SK-N-MC (cell line): Measurements from ENCODE around the gene STAT5B.

Experiments
- EZH2 ChIP-seq: fragments of 200-600 bp; sonication (generic); IDR thresholded peaks from one replicate; pipeline ENCODE4 v1.6.1; 2017; ENCODE audit warnings: antibody characterized with exemption
- FOXP2 ChIP-seq: optimal IDR thresholded peaks from 2 replicates; pipeline ENCODE3; 2011; ENCODE audit warnings: mild to moderate bottlenecking, moderate library complexity; ENCODE audit not compliant: insufficient read depth; ENCODE audit errors: extremely low read length, control extremely low read depth
- POLR2AphosphoS5 ChIP-seq: IDR thresholded peaks from 2 replicates; pipeline ENCODE4 v1.6.1; 2012; ENCODE audit warnings: mild to moderate bottlenecking, low read depth, low read length, borderline replicate concordance

DNA sequence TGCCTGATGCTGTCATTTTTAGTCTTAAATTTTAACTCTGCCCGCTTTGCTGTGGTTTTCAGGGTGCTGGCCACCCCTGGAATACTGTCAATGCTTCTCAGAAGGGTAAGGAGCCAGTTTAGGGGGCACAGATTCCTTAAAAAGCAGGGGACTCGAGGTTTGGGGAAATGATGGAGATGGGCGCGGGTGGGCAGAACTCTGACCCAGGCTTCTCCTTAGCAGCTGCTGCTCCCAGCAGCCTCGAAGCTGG is 35.8 kb upstream of the STAT5B start:
- TF ChIP-seq EZH2 (no peak), POLR2AphosphoS5 (no peak), FOXP2 (no peak)
